ENCODE measurements around the gene ELL2. TPM values are rescaled to one million over a fixed set of nuclear protein-coding genes. Genes with fewer than 3 reads are reported as not detected.

The ELL2 gene
- polyA plus RNA-seq (2012; ENCODE audit: insufficient read depth, insufficient read length, low read depth), result 0.32 TPM

- Histone ChIP-seq H3K4me3 (ENCODE audit: low read depth, low read length) (peak within 1 kb of the TSS; percentile 79), H3K27me3 (peaks cover 9% of the 10 kb centered on the region), H3K9me3 (no peaks in the 10 kb centered on the region), H3K4me1 (no peaks in the 10 kb centered on the region), H3K36me3 (no peaks in the 10 kb centered on the region)
- DNase-seq, result peak; percentile 94
- TF ChIP-seq CTCF (IDR thresholded peaks at IDR 0.05; ENCODE audit: low read depth, low read length), result no peak
Measured at GRCh38 chr5:95961617-95962474, at the start of gene ELL2. Gene ELL2 (minus strand): TSS chr5:95961851. CDS start chr5:95961721, 130 bp downstream.

GRCh38 chr5:96008987-96009647, 47.5 kb upstream of the ELL2 start:
- H3K36me3 ChIP-seq, result no peaks in the 10 kb centered on the region
- H3K9me3 ChIP-seq, result no peaks in the 10 kb centered on the region
- TF ChIP-seq CTCF (IDR thresholded peaks at IDR 0.05; ENCODE audit: low read depth, low read length), result no peak
- no peaks in the 10 kb centered on the region for H3K27me3 ChIP-seq
- H3K4me3 ChIP-seq (ENCODE audit: low read depth, low read length), result no peak overlapping the region
- H3K4me1 ChIP-seq, result no peaks in the 10 kb centered on the region
- no peak for DNase-seq

- DNase-seq, result no peak
- Histone ChIP-seq H3K36me3 (no peaks in the 10 kb centered on the region), H3K9me3 (no peaks in the 10 kb centered on the region), H3K4me1 (no peaks in the 10 kb centered on the region), H3K4me3 (ENCODE audit: low read depth, low read length) (no peak overlapping the region), H3K27me3 (no peaks in the 10 kb centered on the region)
- TF ChIP-seq CTCF (IDR thresholded peaks at IDR 0.05; ENCODE audit: low read depth, low read length), result no peak
Measured at GRCh38 chr5:96008487-96008886, 46.8 kb upstream of the ELL2 start.

GRCh38 chr5:96007051-96007450, 45.4 kb upstream of the ELL2 start:
- Histone ChIP-seq H3K4me3 (ENCODE audit: low read depth, low read length) (no peak overlapping the region), H3K9me3 (no peaks in the 10 kb centered on the region), H3K27me3 (no peaks in the 10 kb centered on the region), H3K4me1 (no peaks in the 10 kb centered on the region), H3K36me3 (no peaks in the 10 kb centered on the region)
- no peak for TF ChIP-seq CTCF (IDR thresholded peaks at IDR 0.05; ENCODE audit: low read depth, low read length)
- no peak for DNase-seq

GRCh38 chr5:96006291-96006690, 44.6 kb upstream of the ELL2 start:
- no peaks in the 10 kb centered on the region for H3K4me1 ChIP-seq
- no peak for TF ChIP-seq CTCF (IDR thresholded peaks at IDR 0.05; ENCODE audit: low read depth, low read length)
- H3K9me3 ChIP-seq, result no peaks in the 10 kb centered on the region
- no peak overlapping the region for H3K4me3 ChIP-seq (ENCODE audit: low read depth, low read length)
- no peak for DNase-seq
- no peaks in the 10 kb centered on the region for H3K27me3 ChIP-seq
- H3K36me3 ChIP-seq, result no peaks in the 10 kb centered on the region

- Histone ChIP-seq H3K36me3 (no peaks in the 10 kb centered on the region), H3K4me1 (no peaks in the 10 kb centered on the region), H3K9me3 (no peaks in the 10 kb centered on the region), H3K4me3 (ENCODE audit: low read depth, low read length) (no peak overlapping the region), H3K27me3 (no peaks in the 10 kb centered on the region)
- DNase-seq, result no peak
- no peak for TF ChIP-seq CTCF (IDR thresholded peaks at IDR 0.05; ENCODE audit: low read depth, low read length)
Measured at GRCh38 chr5:96004754-96005153, 43.1 kb upstream of the ELL2 start.

All from BE2C (cell line).